GM18519 (cell line): ENCODE results near the gene DISP2.

Source experiments
- ATAC-seq: cut with Tn5 transposase; IDR thresholded peaks from one replicate; pipeline ENCODE4 v1.9.1; 2021; ENCODE audit warnings: mild to moderate bottlenecking, moderate library complexity; ENCODE audit not compliant: unreplicated experiment, low FRiP score

Gene DISP2

GRCh38 chr15:40357723-40358470, at the start of gene DISP2:
TSS of gene DISP2 (plus strand) at chr15:40358219. CDS start at chr15:40358322, 103 bp downstream.
- peak; percentile 59 for ATAC-seq

DNA sequence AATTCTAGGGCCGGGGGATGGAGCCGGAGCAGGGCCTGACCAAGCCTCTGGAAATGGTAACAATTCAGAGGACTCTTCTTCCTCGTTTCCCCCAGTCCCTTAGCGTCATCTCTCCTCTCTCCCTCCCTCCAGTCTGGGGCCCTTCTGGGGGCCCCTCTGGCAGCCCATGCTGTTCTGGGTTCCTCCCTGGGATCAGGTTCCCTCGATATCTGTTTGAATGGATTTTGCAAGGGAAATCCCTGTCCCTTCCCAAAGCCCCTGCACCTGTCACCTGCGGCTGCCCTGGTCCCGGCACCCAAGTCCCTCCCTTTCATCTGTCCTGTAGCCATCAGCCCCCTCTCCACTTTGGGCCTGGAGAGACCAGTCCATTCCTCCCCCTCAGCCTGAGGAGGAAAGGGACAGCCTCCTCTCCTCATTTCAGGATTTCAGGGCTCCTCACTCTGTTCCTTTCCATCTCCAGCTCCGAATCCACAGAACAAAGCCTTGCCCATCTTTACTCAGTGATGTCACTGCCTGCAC, 48.6 kb upstream of the DISP2 start:
- no peak for ATAC-seq

DNA sequence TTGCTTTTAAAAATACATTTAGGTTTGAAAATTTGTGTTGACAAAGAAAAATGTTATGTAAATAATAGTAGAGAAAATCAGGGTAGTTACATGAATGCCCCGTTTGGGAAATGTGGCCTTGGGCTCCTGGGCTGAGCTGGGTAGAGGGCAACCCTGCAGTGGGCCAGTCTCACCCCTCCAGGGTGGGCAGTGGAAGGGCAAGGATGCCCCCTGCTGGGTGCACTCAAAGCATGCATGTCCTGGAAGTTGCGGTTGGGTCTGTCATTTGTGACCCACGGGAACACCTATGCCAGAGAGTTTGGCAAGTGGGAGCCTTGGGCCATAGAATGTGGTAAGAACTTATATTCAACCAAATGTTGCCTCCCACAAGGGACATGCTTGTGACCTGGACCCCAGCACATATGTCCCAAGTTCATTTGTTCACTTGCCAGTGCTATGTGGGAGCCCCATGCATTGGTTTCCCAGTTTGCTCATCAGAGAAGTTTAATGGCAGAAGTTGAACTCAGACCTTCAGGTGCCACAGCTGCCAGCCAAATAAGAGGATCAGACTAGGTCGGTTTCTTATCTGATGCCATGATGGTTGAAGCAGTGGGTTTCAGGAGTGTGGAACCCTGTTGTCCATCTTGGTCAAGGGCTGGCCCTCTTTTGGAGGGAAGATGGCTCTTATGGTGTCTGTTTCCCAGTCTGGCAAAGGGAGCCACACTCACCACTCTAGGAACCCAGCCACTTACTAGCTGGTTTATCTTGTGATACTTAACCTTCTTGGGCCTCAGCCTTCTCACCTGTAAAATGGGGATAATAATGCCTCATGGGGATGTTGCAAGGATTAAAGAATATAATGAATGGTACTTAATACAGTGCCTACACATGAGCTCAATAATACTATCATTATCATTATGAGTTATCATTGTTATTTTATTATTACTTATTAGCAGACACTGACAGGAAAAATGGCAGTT, 47.7 kb upstream of the DISP2 start:
- no peak for ATAC-seq

DNA sequence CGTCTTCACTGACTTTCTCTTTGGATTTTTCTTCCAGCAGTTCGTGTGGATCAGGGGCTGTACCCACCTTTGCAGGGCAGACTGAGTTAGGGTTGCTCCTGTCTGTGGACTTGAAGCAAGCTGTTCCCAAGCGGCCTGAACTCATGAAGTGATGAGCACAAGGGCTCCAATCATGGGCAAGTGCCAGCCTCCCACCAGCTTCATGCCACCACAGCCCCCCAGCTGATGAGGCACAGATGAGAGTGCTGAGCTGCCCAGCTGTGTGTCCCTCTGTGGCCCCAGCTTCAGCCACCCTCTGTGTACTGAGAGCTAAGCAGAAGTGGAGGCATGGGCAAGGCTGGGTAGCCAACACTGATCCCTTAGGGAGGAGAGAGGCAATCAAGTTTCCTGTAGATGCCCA, 47.0 kb upstream of the DISP2 start:
- ATAC-seq, result no peak

DNA sequence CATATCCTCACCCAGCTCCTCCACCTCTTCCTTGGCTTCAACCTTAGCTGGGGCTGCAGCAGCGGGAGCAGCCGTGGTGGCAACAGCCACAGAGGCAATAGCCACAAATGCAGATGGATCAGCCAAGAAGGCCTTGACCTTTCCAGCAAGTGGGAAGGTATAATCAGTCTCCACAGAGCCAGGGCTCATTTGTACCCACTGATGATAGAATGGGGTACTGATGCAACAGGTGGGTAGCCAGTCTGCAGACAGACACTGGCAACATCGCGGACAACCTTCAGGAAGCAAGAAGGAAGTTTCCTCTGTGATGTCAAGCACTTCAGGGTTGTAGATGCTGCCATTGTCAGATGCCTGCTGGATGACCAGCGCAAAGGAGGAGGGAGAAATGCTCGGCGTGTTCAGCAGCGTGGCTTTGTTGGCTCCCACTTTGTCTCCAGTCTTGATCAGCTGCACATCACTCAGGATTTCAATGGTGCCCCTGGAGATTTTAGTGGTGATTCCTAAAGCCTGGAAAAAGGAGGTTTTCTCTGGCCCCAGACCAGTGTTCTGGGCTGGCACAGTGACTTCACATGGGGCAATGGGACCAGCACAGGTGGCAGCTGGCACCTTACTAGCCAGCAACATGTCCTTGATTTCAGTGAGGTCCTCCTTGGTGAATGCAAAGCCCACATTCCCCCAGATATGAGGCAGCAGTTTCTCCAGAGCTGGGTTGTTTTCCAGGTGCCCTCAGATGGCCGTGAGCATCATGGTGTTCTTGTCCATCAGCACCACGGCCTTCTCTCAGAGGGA, 45.5 kb upstream of the DISP2 start:
- ATAC-seq, result no peak

DNA sequence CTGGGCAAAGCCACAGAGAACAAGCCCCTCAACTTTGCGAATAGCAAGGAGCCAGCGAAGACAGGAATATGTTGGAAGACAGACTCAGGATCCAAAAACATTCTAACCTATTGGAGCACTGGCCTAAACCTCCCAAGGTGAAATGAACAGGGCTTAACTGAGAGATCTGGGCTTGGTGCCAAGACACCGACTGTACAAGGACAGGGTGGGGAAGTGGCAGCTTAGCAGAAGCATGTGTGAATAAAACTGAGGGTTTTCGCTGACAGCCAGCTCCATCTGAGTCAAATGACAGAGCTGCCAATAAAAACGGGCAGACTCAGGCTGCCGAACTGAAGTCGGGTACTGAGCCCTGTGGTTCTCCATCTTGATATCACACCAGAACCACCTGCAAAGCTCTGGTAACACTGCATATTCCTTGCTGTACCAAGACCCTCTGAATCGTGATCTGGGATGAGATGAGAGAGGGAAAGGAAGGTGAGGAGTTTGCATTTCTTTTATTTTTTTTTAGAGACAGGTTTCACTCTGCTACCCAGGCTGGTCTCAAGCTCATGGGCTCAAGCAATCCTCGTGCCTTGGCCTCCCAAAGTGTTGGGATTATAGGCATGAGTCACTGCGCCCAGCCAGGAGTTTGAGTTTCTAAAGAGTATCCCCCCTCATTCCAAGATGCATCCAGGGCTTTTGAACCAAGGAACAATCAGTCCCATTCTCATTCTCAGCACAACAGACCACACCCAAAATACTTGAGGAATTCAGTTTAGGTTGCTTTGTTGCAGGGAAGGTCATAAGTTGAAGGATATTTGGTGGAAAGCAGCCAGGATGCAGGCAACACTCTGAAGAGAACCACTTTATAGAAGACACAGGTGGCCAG, 44.3 kb upstream of the DISP2 start:
- ATAC-seq, result no peak

DNA sequence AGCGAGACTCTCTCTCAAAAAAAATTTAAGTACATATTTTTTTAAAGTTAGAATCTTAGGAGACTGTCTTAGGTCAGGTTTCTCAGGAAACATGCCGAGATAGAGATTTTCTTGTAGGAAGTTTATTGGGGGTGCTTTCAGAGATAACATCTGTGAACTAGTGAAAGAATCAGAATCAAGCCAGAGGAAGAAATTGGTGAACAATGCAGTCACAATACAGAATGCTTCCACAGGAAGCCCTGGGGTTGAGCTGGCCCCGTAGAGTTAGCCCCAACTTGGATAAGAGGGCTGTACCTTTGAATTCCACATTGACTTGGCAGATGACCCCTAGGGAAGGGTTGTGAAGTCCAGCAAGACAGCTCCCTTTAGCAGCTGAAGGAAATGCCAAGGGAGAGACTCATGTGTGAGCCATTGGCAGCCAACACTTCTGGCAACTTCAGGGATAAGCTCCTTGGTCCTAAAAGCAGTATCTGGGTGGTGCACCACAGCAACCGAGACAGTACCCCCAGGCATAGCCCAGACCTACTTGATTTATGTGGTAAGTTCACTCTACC, 43.2 kb upstream of the DISP2 start:
- ATAC-seq, result no peak

DNA sequence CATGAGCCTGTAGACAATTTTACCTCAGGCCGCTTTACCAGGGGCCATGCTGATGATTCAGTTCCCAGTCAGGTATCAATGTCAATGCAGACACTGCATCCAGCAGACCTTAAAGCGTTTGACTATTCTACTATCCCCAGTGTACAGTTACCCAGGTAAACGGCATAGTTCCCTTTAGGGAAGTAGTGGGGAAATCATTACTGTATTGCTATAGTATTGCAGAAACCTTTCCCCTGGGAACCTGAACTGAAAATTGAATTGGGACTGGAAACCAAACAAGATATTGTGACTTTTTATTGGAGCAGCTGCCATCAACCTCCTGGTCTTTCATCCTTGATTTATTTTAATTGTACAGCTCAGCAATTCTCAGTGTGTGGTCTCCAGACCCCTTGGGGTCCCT, 41.1 kb upstream of the DISP2 start:
- no peak for ATAC-seq

DNA sequence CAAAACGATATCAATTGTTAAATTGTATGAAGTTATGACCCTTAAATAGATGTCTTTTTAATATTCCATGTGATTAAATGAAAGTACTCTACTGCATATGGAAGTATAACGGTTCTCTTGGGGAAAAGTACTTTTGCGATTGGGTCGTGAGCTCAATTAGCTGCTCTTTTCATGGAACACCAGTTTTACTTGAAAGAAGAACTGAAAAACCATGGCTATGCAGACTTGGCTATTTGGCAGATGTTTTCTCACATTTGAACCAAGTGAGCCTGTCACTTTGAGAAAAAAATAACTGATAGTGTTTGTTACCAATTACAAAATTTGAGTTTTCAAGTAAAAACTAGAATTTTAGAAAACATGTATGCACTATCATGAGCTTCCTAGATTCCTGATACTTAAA, 40.4 kb upstream of the DISP2 start:
- no peak for ATAC-seq

- no peak for ATAC-seq
Observed at GRCh38 chr15:40320409-40320808, 37.6 kb upstream of the DISP2 start.

DNA sequence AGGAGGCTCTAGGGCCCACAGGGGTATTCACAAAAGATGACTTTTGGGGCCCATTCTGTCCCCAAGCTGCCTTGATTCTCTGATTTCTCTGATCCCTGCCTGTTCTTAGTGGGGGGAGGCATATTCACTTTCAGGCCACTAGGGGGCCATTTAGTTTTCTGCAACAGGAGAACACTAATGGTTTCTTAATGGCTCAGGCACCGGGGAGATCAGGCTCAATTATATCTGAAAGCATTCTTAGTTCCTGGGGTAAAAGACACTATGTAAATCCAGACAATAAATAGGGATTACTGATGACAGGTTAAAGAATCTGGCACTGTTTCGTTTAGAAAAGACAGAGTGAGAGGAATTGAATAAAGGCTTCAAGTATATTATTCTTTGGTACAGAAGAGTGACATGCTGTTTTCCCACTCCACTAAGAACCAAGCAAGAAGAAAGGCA, 37.1 kb upstream of the DISP2 start:
- ATAC-seq, result no peak

DNA sequence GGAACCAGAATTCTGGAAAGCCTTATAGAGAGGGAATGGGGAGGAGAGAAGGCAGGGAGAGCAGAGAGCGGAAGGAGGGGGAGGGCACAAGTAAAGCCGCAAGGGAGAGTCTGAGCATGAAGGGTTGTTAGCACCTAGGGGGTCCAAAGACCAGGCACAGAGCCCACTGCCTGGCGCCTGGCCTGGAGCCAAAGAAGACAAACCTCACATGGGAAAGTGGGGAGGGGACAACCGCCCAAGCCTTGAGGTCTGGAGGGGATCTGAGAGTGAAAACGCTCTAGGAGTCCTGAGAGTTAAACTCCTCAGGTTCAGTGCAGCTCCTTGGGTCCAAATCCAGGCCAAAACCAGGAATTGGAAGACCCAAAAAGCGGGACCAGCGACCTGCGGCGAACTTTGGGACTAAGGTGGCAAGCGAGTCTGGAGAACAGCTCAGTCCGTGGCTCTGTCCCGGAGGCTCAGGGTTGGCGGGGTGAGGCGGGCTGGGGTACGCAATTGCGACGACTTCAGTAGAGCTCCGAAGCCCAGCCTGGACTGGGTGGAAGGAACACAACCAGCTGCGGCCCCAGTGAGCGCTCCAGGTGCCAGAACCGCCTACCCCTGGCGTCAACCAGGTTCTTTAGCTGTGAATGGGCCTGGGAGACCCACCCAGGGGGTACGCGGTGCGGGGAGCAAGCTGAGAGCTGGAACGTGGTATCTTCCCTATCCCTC, 35.3 kb upstream of the DISP2 start:
- no peak for ATAC-seq

DNA sequence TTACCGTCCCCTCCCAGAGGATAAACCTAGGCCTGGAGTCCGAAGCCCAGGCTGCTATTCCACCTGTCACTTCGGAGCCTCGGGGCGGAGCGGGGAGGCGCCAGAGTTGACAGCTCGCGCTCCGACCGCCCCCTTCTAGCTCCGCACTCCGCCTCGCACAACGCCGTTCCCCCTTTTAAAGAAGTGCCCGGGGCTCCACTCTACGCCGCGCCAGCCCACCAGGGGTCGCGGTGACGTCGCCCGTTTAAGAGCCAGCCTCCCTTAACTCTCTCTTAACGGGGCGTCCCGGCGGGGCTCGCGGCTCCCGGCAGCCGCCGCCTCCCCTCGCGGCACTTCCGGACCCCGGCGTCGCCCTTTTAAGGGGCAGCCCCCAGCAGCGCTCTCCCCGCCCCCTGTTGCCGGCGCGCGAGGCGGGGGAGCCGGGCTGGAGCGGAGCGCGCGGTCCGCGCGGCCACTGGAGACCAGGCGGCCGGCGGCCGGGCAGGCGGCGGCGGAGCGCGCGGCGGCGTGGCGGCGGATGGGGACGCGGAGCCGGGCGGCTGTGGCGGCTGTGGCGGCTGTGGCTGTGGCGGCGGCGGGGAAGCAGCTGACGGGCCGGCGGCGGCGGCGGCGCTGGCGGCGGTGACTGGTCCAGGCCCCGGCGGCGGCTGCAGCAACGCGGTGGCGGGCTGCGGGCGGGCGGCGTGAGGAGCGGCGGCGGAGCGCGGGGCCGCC, 34.6 kb upstream of the DISP2 start, which contains the start of gene INAFM2:
Gene INAFM2, plus strand, starts transcription at position 454 of the 714 bp plus-strand sequence. CDS start 364 bp downstream, outside the sequence.
- peak; percentile 83 for ATAC-seq

DNA sequence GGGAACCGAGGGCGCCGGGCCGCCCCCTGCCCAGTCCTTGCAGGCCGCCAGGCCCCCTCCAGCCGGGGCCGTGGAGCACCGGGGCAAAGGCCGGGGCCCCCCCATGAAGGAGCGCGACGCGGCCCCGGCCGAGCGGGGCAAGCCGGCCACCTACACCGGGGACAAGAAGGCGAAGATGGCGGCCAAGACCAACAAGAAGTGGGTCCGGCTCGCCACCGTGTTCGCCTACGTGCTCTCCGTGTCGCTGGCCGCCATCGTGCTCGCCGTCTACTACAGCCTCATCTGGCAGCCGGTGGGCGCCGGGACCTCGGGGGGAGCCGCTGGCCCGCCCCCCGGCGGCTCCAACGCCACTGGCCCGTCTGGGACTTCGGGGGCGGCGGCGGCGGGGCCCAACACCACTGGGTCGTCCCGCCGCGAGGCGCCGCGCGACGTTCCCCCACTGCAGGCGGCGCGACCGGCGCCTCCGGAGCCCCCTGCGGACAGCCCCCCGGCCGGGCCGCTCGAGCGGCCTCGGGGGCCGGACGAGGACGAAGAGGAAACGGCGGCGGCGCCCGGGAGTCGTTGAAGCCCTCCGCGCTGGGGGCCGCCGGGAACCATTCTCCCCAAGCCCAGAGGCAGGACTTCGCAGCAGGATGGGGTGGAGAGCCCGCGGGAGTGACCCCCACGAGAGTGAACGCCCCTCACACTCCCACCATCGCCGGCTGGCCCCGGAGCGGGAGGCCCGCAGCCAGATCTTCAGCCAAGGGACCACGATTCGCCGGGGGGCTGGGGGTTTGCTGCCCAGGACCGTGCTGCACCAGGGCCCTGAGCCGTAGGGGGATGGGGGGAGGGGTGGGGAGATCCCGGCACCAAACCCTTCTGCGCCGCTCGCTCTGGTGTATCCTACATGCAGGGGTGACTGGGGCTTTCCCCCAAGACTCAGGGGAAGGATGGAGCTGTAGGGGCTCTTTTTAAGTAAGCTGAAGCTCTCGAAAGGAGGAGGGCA, 33.8 kb upstream of the DISP2 start:
- ATAC-seq, result no peak

- no peak for ATAC-seq
Observed at GRCh38 chr15:40325188-40325587, 32.8 kb upstream of the DISP2 start.

DNA sequence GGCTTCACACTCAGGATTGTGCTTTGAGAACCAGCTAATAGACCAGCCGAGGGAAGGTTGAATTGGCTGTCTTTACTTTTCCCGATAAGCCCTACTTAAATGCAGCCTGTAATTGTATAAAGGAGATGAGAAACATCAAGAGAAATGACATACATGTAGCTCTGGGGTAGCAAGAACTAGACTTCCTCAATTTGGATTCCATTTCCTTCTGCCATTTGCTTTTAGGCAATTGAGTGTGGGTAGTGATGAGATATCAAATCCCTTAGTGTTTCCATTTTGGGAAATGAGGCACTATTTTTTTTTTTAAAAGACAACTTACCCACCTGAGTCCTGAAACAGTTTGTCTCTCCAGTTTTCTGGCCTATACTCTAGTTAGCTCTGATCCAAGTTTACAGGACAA, 32.3 kb upstream of the DISP2 start:
- ATAC-seq, result no peak

DNA sequence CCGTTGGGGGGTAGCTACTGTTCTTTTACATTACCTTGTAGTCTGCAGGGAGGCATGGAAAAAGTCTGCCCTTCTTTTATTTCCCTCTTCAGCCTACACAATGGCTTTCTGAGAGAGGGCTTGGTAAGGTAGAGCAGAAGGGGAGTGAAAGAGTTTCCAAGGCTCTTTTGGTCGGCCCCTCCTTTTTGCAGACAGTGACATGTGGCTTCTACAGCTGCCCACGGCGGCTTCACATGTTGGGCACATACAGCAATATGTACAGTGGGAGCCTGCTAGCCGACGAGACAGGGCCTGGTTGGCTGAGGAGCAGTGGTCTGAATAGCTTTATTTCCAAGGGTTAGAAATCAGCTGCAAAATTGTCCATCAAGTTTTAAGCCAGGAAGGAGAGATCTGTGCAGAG, 30.6 kb upstream of the DISP2 start:
- ATAC-seq, result no peak
